ENCODE results near the gene FGD6. TPM values are rescaled to one million over a fixed set of nuclear protein-coding genes. Genes with fewer than 3 reads are reported as not detected.

Gene FGD6
- total RNA-seq, 1 experiment from 2014 or later, result 23.5 TPM

DNA sequence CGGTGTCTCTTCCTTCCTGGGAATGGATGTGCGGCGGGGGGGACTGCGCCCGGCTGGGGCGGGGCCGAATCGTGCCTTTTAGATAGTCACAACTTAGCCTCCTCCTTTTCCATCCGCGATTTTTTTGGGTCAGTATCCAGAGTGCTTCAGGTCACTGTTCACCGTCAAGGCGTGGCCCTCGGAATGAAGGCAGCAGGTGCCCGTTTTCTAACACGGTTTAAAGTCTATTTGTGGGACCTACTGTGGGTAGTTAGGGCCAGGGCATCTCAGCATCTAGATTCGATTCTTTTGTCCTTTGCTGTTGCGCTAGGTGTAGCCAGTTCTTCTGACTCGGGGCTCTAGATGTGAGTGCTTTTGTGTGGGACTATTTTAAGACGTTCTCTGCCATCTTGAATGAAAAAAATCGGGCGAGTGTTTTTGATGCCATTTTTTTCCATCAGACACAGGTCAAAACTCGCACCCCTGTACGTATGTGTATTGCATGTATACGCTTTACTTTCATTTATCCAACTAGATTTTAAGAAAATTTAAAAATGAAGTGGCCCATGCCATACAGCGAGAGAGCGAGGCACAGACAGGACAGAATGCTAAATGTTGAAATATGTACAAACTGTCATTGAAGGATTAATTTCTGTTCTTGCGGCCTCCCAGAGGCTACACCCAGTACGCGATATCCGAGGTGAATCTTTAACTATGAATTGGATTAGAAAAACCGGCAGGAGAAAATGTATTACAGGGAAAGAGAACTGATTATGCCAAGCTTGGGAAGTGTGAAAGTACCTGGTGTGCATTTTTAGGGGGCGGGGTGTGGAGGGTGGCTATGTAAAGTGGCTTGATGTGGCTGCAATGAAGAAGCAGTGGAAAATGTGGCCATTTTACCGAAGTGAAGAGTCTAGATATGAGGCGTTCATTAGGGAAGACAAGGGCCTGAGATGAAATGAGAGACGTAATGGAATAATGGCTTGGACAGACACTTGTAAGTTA is 1.2 kb upstream of the FGD6 start:
- peak in 1 of 2 experiments; percentile 20 for DNase-seq
- Mint-ChIP-seq H3K27ac (ENCODE audit: unreplicated experiment) (peak overlapping the region; percentile 88), H3K9me3 (ENCODE audit: unreplicated experiment) (no peaks in the 10 kb centered on the region), H3K27me3 (ENCODE audit: insufficient read depth, unreplicated experiment) (no peaks in the 10 kb centered on the region), H3K4me1 (ENCODE audit: low read depth, unreplicated experiment) (peaks cover 19% of the 10 kb centered on the region), H3K36me3 (ENCODE audit: insufficient read depth, unreplicated experiment) (peaks cover 7% of the 10 kb centered on the region), H3K4me3 (ENCODE audit: unreplicated experiment) (peak overlapping the region; percentile 81)
- ChIA-PET POLR2A (interaction anchor here (1.0 to 1.5 kb wide), 5 partner anchors 21 to 255 kb away, joined by 5 to 14 read pairs (median 6); partner anchors contain the start of gene METAP2), CTCF (interaction anchor here (0.8 to 1.7 kb wide), 5 partner anchors 14 to 118 kb away, joined by 3 to 13 read pairs (median 5); no protein-coding TSS in a partner anchor)
- H3K36me3 ChIP-seq (ENCODE audit: control insufficient read depth, insufficient read depth, low read length), result no peaks in the 10 kb centered on the region
- no peaks in the 10 kb centered on the region for H3K27me3 ChIP-seq (replicated peaks; ENCODE audit: control insufficient read depth, insufficient read depth, low read length)
- TF ChIP-seq CTCF (IDR thresholded peaks at IDR 0.05; ENCODE audit: insufficient read depth in 1 of 2, low read depth in 1 of 2, low read length in 1 of 2, severe bottlenecking in 1 of 2, unreplicated experiment in 1 of 2), result no peak
- peaks cover 15% of the 10 kb centered on the region; the same call in 1 of the 2 replicates for H3K4me1 ChIP-seq
- intact Hi-C loops (cut with micrococcal nuclease; ENCODE audit: unreplicated experiment), result loop anchor here (5.0 kb wide), 1 partner anchor 314 kb away; no protein-coding TSS in a partner anchor
- TSS peak; percentile 65 for BruUV-seq (replicated peaks)
- no peaks in the 10 kb centered on the region for H3K9me3 ChIP-seq
- peak overlapping the region; percentile 84 for H3K4me3 ChIP-seq (ENCODE audit: low read depth, low read length)

DNA sequence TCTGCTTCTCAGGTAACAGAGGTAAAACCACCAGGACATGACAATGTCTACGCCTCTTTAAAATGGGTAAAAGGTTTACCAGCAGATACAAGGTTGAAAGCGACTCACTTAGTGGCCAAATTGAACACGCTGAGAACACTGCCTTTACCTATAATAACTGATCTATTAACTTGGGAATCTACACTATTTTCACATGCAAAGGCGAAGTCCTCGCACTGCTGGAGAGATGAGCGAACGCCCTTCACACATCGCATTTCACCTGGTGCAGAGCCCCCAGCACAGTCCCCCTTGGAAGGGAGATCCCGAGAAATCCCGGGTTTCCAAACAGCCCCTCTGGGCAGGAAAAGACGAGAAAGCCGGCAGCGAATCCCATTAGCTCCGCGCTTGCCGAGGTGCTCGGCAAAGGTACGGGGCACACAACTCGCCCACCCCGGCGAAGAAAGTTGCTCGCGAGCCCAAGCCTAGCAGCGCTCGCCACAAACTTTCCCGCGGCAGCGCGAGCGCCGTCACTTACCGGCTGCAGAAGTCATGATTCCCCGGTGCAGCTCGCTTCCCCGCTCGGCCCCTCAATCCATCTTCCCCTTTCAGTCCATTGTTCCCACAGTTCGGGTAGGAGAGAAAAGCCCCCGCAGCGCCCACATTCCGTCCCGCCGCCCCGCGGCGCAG is 423 bp downstream of the FGD6 start:
- CTCF ChIA-PET, result interaction anchor here (0.6 to 1.7 kb wide), 11 partner anchors 12 to 358 kb away, joined by 3 to 13 read pairs (median 3); partner anchors contain the start of gene NR2C1
- H3K27me3 Mint-ChIP-seq (ENCODE audit: insufficient read depth, unreplicated experiment), result no peaks in the 10 kb centered on the region
- POLR2A ChIA-PET, result interaction anchor here (0.5 to 1.5 kb wide), 10 partner anchors 13 to 257 kb away, joined by 3 to 14 read pairs (median 4); partner anchors contain the start of genes METAP2 and NR2C1
- TSS peak; percentile 39 for BruUV-seq (replicated peaks)
- intact Hi-C loops (cut with micrococcal nuclease; ENCODE audit: unreplicated experiment), result loop anchor here (1.0 to 5.0 kb wide), 8 partner anchors 13 to 315 kb away; partner anchors contain the start of gene NR2C1
- Histone ChIP-seq H3K27me3 (replicated peaks; ENCODE audit: control insufficient read depth, insufficient read depth, low read length) (no peaks in the 10 kb centered on the region), H3K36me3 (ENCODE audit: control insufficient read depth, insufficient read depth, low read length) (no peaks in the 10 kb centered on the region), H3K4me1 (peaks cover 15% of the 10 kb centered on the region; the same call in 1 of the 2 replicates), H3K4me3 (ENCODE audit: low read depth, low read length) (peak overlapping the region; percentile 75), H3K9me3 (no peaks in the 10 kb centered on the region)
- DNase-seq, result no peak
- H3K36me3 Mint-ChIP-seq (ENCODE audit: insufficient read depth, unreplicated experiment), result peaks cover 7% of the 10 kb centered on the region
- H3K4me1 Mint-ChIP-seq (ENCODE audit: low read depth, unreplicated experiment), result peaks cover 23% of the 10 kb centered on the region
- peak overlapping the region; percentile 81 for H3K4me3 Mint-ChIP-seq (ENCODE audit: unreplicated experiment)
- no peaks in the 10 kb centered on the region for H3K9me3 Mint-ChIP-seq (ENCODE audit: unreplicated experiment)
- no peak for TF ChIP-seq CTCF (IDR thresholded peaks at IDR 0.05; ENCODE audit: insufficient read depth in 1 of 2, low read depth in 1 of 2, low read length in 1 of 2, severe bottlenecking in 1 of 2, unreplicated experiment in 1 of 2)
- peak overlapping the region; percentile 88 for H3K27ac Mint-ChIP-seq (ENCODE audit: unreplicated experiment)

DNA sequence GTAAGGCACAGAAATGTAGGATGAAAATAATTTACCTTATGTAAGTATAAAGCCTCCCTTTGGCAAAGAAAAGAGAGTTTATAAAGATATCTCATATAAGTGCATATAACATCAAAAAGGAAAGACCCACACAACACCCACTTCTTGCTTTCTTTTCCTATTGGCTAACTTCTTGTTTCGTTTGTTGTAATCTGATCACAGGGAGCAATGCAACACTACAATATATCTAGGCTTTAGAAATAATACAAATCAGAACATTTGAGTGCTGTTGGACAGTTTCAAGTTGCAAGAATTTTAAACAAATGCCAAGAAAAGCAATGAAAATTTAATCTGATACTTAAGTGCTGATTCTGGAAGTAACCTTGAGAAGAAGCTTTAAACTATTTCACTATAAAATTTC is 1.3 kb downstream of the FGD6 start:
- ChIA-PET POLR2A (no interaction called here), CTCF (interaction anchor here (0.6 kb wide), 1 partner anchor 142 kb away, joined by 3 read pairs; the partner anchor contains the start of gene NR2C1)
- Histone ChIP-seq H3K4me1 (peaks cover 13% of the 10 kb centered on the region; the same call in 1 of the 2 replicates), H3K9me3 (no peaks in the 10 kb centered on the region), H3K36me3 (ENCODE audit: control insufficient read depth, insufficient read depth, low read length) (no peaks in the 10 kb centered on the region; the same call in 1 of the 2 replicates), H3K4me3 (ENCODE audit: low read depth, low read length) (peak overlapping the region; percentile 75), H3K27me3 (replicated peaks; ENCODE audit: control insufficient read depth, insufficient read depth, low read length) (no peaks in the 10 kb centered on the region)
- Mint-ChIP-seq H3K27me3 (ENCODE audit: insufficient read depth, unreplicated experiment) (no peaks in the 10 kb centered on the region), H3K4me1 (ENCODE audit: low read depth, unreplicated experiment) (peaks cover 23% of the 10 kb centered on the region), H3K4me3 (ENCODE audit: unreplicated experiment) (peak overlapping the region; percentile 81), H3K27ac (ENCODE audit: unreplicated experiment) (peak overlapping the region; percentile 88), H3K9me3 (ENCODE audit: unreplicated experiment) (no peaks in the 10 kb centered on the region), H3K36me3 (ENCODE audit: insufficient read depth, unreplicated experiment) (peaks cover 7% of the 10 kb centered on the region)
- TF ChIP-seq CTCF (IDR thresholded peaks at IDR 0.05; ENCODE audit: insufficient read depth in 1 of 2, low read depth in 1 of 2, low read length in 1 of 2, severe bottlenecking in 1 of 2, unreplicated experiment in 1 of 2), result no peak
- BruUV-seq (replicated peaks), result no TSS peak
- intact Hi-C loops (cut with micrococcal nuclease; ENCODE audit: unreplicated experiment), result loop anchor here (2.0 to 5.0 kb wide), 4 partner anchors 37 to 316 kb away; partner anchors contain the start of gene NR2C1
- DNase-seq, result no peak
